Suprapubic skin (tissue), 4 donors: ENCODE measurements around the gene SLC39A2.
"Not testable (repeated sequence)": the region's sequence is repeated elsewhere in the genome, so short reads cannot be mapped to it uniquely, and the experiment has no call there.

ENCODE experiments used
- EP300 ChIP-seq: sonication (generic); formaldehyde crosslinking; IDR thresholded peaks from one replicate; pipeline ENCODE4 v1.6.1; 2017; ENCODE audit warnings: antibody characterized with exemption
- POLR2A ChIP-seq, 2 donors: fragments of 450-650 bp; IDR thresholded peaks; one replicate each; pipeline ENCODE4 v1.6.1; 2017; ENCODE audit warnings: antibody characterized with exemption in 2 of 2, mild to moderate bottlenecking in 2 of 2, moderate library complexity in 2 of 2
- POLR2AphosphoS5 ChIP-seq, 3 donors: sonication (generic); formaldehyde crosslinking; IDR thresholded peaks; one replicate each; pipeline ENCODE4 v1.6.1; 2017; ENCODE audit warnings: antibody characterized with exemption in 3 of 3
- TF ChIP-seq, protein P1 (sequence below), 2 donors: fragments of 200-600 bp in 1 of 2; fragments of 450-650 bp in 1 of 2; sonication (generic) in 1 of 2; IDR thresholded peaks; one replicate each; pipeline ENCODE4 v1.5.1; 2016 to 2019; ENCODE audit warnings: antibody characterized with exemption in 2 of 2, mild to moderate bottlenecking in 1 of 2, moderate library complexity in 1 of 2

DNA sequence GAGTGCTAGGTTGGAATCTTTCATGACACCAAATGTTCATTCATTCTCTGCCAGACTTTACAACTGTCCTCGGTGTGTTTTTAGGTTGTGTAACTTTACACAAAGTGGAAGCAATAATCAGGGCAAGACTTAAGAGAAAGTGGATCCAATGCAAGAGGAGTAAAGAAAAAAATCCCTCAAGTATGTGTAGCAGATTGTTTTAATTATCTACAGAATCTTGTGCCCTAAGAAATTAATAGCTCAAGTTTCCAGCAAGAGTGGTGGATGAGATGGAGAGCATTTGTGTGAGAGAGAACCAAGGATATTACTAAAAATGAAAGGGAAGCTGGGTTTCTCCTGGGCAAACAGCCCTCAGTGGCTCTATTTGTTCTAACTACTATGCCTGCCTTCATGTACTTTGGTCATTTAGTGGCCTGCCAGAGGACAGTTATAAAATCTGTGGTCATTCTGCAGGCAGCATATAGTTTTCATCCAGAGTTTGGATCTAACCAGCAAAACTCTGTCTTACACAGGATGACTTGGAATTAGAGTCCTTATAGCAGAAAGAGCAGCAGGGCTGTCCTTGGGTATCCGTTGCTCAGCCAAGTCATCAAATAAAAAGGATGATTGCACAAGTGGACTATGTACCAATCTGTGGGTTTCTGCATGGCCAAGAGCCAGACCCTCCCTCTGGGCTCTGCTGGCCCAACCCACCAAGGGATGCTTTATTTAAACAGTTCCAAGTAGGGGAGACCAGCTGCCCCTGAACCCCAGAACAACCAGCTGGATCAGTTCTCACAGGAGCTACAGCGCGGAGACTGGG, 44.2 kb upstream of the SLC39A2 start, which contains the start of gene RNASE2:
- TF ChIP-seq, protein P1, sequence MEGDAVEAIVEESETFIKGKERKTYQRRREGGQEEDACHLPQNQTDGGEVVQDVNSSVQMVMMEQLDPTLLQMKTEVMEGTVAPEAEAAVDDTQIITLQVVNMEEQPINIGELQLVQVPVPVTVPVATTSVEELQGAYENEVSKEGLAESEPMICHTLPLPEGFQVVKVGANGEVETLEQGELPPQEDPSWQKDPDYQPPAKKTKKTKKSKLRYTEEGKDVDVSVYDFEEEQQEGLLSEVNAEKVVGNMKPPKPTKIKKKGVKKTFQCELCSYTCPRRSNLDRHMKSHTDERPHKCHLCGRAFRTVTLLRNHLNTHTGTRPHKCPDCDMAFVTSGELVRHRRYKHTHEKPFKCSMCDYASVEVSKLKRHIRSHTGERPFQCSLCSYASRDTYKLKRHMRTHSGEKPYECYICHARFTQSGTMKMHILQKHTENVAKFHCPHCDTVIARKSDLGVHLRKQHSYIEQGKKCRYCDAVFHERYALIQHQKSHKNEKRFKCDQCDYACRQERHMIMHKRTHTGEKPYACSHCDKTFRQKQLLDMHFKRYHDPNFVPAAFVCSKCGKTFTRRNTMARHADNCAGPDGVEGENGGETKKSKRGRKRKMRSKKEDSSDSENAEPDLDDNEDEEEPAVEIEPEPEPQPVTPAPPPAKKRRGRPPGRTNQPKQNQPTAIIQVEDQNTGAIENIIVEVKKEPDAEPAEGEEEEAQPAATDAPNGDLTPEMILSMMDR (IDR thresholded peaks at IDR 0.05) = not testable (repeated sequence)
- TF ChIP-seq EP300; POLR2A (IDR thresholded peaks at IDR 0.05); POLR2AphosphoS5 (IDR thresholded peaks at IDR 0.05): not testable (repeated sequence)
